Measurements from ENCODE around the gene KRTAP16-1. TPM values are rescaled to one million over a fixed set of nuclear protein-coding genes. Genes with fewer than 3 reads are reported as not detected.

The KRTAP16-1 gene
- total RNA-seq, 1 experiment from 2014 or later: not detected

DNA sequence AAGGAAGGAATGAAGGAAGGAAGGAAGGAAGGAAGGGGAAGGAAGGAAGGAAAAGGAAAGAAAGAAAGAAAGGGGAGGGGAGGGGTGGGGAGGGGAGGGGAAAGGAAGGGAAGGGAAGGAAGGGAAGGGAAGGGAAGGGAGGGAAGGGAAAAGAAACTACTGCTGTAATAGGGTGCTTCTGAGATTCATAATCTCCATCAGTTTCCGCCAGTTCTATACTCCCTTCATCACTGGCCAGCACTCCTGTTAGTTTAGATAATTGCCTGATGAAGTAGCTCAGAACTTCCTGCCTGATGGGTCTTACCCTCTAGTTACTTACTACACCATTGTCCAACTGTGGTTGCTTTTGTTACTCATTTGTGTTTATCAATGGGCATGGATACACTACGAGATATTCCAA lies 45.9 kb downstream of the KRTAP16-1 start:
- Mint-ChIP-seq H3K4me3 (no peak overlapping the region), H3K36me3 (no peaks in the 10 kb centered on the region), H3K9me3 (no peaks in the 10 kb centered on the region), H3K27me3 (ENCODE audit: low read depth) (peaks cover 4% of the 10 kb centered on the region; the same call in 1 of the 2 replicates), H3K27ac (no peak overlapping the region), H3K4me1 (no peaks in the 10 kb centered on the region)
- DNase-seq (ENCODE audit: low spot score) (no peak), ATAC-seq (no peak)
- TF ChIP-seq TEAD1 (CRISPR knock-in tag; IDR thresholded peaks at IDR 0.05): no peak
- no peak for TF ChIP-seq ESRRA (CRISPR knock-in tag; IDR thresholded peaks at IDR 0.05; ENCODE audit: borderline replicate concordance)
- TF ChIP-seq, protein P1, sequence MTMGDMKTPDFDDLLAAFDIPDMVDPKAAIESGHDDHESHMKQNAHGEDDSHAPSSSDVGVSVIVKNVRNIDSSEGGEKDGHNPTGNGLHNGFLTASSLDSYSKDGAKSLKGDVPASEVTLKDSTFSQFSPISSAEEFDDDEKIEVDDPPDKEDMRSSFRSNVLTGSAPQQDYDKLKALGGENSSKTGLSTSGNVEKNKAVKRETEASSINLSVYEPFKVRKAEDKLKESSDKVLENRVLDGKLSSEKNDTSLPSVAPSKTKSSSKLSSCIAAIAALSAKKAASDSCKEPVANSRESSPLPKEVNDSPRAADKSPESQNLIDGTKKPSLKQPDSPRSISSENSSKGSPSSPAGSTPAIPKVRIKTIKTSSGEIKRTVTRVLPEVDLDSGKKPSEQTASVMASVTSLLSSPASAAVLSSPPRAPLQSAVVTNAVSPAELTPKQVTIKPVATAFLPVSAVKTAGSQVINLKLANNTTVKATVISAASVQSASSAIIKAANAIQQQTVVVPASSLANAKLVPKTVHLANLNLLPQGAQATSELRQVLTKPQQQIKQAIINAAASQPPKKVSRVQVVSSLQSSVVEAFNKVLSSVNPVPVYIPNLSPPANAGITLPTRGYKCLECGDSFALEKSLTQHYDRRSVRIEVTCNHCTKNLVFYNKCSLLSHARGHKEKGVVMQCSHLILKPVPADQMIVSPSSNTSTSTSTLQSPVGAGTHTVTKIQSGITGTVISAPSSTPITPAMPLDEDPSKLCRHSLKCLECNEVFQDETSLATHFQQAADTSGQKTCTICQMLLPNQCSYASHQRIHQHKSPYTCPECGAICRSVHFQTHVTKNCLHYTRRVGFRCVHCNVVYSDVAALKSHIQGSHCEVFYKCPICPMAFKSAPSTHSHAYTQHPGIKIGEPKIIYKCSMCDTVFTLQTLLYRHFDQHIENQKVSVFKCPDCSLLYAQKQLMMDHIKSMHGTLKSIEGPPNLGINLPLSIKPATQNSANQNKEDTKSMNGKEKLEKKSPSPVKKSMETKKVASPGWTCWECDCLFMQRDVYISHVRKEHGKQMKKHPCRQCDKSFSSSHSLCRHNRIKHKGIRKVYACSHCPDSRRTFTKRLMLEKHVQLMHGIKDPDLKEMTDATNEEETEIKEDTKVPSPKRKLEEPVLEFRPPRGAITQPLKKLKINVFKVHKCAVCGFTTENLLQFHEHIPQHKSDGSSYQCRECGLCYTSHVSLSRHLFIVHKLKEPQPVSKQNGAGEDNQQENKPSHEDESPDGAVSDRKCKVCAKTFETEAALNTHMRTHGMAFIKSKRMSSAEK (CRISPR knock-in tag; IDR thresholded peaks at IDR 0.05; ENCODE audit: borderline replicate concordance): no peak
- TF ChIP-seq, protein P2, sequence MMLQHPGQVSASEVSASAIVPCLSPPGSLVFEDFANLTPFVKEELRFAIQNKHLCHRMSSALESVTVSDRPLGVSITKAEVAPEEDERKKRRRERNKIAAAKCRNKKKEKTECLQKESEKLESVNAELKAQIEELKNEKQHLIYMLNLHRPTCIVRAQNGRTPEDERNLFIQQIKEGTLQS (CRISPR knock-in tag; conservative IDR thresholded peaks at IDR 0.05): no peak
- TF ChIP-seq ZNF232 (CRISPR knock-in tag; IDR thresholded peaks at IDR 0.05): no peak
- no peak for TF ChIP-seq ZNF317 (CRISPR knock-in tag; IDR thresholded peaks at IDR 0.05; ENCODE audit: borderline replicate concordance, low read depth)
- TF ChIP-seq KAT7 (CRISPR knock-in tag; IDR thresholded peaks at IDR 0.05; ENCODE audit: borderline replicate concordance): no peak
- TF ChIP-seq RELA (CRISPR knock-in tag; IDR thresholded peaks at IDR 0.05; ENCODE audit: borderline replicate concordance): no peak
- TF ChIP-seq TEAD4 (CRISPR knock-in tag; IDR thresholded peaks at IDR 0.05): no peak
- TF ChIP-seq, protein P3, sequence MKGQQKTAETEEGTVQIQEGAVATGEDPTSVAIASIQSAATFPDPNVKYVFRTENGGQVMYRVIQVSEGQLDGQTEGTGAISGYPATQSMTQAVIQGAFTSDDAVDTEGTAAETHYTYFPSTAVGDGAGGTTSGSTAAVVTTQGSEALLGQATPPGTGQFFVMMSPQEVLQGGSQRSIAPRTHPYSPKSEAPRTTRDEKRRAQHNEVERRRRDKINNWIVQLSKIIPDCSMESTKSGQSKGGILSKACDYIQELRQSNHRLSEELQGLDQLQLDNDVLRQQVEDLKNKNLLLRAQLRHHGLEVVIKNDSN (CRISPR knock-in tag; IDR thresholded peaks at IDR 0.05): no peak
- TF ChIP-seq, protein P4, sequence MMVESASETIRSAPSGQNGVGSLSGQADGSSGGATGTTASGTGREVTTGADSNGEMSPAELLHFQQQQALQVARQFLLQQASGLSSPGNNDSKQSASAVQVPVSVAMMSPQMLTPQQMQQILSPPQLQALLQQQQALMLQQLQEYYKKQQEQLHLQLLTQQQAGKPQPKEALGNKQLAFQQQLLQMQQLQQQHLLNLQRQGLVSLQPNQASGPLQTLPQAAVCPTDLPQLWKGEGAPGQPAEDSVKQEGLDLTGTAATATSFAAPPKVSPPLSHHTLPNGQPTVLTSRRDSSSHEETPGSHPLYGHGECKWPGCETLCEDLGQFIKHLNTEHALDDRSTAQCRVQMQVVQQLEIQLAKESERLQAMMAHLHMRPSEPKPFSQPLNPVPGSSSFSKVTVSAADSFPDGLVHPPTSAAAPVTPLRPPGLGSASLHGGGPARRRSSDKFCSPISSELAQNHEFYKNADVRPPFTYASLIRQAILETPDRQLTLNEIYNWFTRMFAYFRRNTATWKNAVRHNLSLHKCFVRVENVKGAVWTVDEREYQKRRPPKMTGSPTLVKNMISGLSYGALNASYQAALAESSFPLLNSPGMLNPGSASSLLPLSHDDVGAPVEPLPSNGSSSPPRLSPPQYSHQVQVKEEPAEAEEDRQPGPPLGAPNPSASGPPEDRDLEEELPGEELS (CRISPR knock-in tag; IDR thresholded peaks at IDR 0.05): no peak
- no peak for TF ChIP-seq ZNF671 (CRISPR knock-in tag; IDR thresholded peaks at IDR 0.05)
- no peak for TF ChIP-seq TP53 (CRISPR knock-in tag; IDR thresholded peaks at IDR 0.05)
- TF ChIP-seq HMGA2 (CRISPR knock-in tag; IDR thresholded peaks at IDR 0.05): no peak
- no peak for TF ChIP-seq GTF2I (CRISPR knock-in tag; conservative IDR thresholded peaks at IDR 0.05)
- TF ChIP-seq, protein P5, sequence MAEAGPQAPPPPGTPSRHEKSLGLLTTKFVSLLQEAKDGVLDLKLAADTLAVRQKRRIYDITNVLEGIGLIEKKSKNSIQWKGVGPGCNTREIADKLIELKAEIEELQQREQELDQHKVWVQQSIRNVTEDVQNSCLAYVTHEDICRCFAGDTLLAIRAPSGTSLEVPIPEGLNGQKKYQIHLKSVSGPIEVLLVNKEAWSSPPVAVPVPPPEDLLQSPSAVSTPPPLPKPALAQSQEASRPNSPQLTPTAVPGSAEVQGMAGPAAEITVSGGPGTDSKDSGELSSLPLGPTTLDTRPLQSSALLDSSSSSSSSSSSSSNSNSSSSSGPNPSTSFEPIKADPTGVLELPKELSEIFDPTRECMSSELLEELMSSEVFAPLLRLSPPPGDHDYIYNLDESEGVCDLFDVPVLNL (CRISPR knock-in tag; IDR thresholded peaks at IDR 0.05; ENCODE audit: borderline replicate concordance, low read depth): no peak
- TF ChIP-seq, protein P6, sequence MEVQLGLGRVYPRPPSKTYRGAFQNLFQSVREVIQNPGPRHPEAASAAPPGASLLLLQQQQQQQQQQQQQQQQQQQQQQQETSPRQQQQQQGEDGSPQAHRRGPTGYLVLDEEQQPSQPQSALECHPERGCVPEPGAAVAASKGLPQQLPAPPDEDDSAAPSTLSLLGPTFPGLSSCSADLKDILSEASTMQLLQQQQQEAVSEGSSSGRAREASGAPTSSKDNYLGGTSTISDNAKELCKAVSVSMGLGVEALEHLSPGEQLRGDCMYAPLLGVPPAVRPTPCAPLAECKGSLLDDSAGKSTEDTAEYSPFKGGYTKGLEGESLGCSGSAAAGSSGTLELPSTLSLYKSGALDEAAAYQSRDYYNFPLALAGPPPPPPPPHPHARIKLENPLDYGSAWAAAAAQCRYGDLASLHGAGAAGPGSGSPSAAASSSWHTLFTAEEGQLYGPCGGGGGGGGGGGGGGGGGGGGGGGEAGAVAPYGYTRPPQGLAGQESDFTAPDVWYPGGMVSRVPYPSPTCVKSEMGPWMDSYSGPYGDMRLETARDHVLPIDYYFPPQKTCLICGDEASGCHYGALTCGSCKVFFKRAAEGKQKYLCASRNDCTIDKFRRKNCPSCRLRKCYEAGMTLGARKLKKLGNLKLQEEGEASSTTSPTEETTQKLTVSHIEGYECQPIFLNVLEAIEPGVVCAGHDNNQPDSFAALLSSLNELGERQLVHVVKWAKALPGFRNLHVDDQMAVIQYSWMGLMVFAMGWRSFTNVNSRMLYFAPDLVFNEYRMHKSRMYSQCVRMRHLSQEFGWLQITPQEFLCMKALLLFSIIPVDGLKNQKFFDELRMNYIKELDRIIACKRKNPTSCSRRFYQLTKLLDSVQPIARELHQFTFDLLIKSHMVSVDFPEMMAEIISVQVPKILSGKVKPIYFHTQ (CRISPR knock-in tag; IDR thresholded peaks at IDR 0.05): no peak
- no peak for TF ChIP-seq CREB1 (CRISPR knock-in tag; IDR thresholded peaks at IDR 0.05)
- ChIA-PET CTCF (no interaction called here), POLR2A (no interaction called here)
